ENCODE measurements around the gene BCL11B. TPM values are rescaled to one million over a fixed set of nuclear protein-coding genes. Genes with fewer than 3 reads are reported as not detected.
"Not testable (repeated sequence)": the region's sequence is repeated elsewhere in the genome, so short reads cannot be mapped to it uniquely, and the experiment has no call there.

Gene BCL11B
- total RNA-seq, 2 experiments from 2014 or later = not detected

DNA sequence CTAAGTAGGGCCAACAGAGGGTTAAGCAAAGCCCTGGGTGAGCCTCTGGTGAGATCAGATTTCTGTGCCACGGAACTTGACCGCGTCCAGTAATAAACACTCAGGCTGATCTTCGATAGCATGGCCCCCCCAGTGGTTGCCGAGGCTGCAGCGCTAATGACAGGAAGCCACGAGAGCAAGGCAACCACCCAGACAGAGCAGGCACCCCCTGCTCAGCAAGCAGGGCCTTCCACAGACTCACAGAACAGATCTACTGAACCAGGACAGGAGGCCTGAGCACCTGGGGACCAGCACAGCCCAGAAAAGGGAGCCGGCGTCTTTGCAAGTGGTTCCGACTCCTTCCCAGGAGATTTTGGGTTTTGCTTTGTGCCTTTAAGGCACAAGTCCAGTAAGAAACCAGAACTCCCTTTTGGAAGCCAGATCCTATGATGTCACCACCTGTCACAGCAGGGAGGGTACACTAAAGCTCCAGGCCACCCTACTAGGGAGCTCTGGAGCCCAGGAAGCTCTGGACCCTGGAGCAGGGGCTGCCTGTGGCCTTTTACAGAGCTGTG, 42.3 kb downstream of the BCL11B start:
- BruUV-seq (replicated peaks) = no TSS peak
- POLR2A ChIA-PET = no interaction called here
- H2AFZ ChIP-seq (ENCODE audit: low read length) = no peak overlapping the region
- no peaks in the 10 kb centered on the region for H3K79me2 ChIP-seq (ENCODE audit: insufficient read depth, low read depth, low read length)
- intact Hi-C loops (cut with micrococcal nuclease; ENCODE audit: unreplicated experiment) = no loop called here
- H3K27ac ChIP-seq (ENCODE audit: low read depth, low read length, poor library complexity, severe bottlenecking) = no peak overlapping the region
- H3K4me3 ChIP-seq (ENCODE audit: low read depth, low read length, poor library complexity, severe bottlenecking) = no peak overlapping the region
- TF ChIP-seq EZH2phosphoT487 (IDR thresholded peaks at IDR 0.05; ENCODE audit: borderline replicate concordance, low read depth, low read length) = no peak
- TF ChIP-seq, protein P1, sequence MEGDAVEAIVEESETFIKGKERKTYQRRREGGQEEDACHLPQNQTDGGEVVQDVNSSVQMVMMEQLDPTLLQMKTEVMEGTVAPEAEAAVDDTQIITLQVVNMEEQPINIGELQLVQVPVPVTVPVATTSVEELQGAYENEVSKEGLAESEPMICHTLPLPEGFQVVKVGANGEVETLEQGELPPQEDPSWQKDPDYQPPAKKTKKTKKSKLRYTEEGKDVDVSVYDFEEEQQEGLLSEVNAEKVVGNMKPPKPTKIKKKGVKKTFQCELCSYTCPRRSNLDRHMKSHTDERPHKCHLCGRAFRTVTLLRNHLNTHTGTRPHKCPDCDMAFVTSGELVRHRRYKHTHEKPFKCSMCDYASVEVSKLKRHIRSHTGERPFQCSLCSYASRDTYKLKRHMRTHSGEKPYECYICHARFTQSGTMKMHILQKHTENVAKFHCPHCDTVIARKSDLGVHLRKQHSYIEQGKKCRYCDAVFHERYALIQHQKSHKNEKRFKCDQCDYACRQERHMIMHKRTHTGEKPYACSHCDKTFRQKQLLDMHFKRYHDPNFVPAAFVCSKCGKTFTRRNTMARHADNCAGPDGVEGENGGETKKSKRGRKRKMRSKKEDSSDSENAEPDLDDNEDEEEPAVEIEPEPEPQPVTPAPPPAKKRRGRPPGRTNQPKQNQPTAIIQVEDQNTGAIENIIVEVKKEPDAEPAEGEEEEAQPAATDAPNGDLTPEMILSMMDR (conservative IDR thresholded peaks at IDR 0.05; ENCODE audit: low read length) = no peak
- H4K20me1 ChIP-seq (ENCODE audit: insufficient read depth, low read length) = no peaks in the 10 kb centered on the region
- no peaks in the 10 kb centered on the region for H3K4me1 ChIP-seq (ENCODE audit: insufficient read depth, low read length, poor library complexity, severe bottlenecking)
- H3K4me2 ChIP-seq (ENCODE audit: low read length) = no peak overlapping the region
- no peak for DNase-seq (ENCODE audit: low spot score)
- no peaks in the 10 kb centered on the region for H3K9me2 ChIP-seq (ENCODE audit: insufficient read depth, low read length)
- CTCF ChIA-PET (ENCODE audit: unreplicated experiment) = no interaction called here
- no peaks in the 10 kb centered on the region for H3K36me3 ChIP-seq (ENCODE audit: insufficient read depth, low read length)
- H3K9me3 ChIP-seq (ENCODE audit: low read length) = no peaks in the 10 kb centered on the region

DNA sequence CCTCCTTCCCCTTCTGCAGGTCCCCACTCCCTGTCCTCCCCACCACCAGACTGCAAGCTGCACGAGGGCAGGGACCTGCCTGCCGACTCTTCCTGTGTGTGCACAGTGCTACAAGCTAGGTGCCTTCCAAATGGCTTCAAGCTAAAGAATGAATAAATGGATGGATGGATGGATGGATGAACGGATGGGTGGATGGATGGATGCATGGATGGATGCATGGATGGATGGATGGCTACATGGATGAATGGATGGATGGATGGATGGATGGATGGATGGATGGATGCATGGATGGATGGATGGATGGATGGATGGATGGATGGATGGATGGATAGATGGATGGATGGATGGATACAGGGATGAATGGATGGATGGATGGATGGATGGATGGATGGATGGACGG, 43.2 kb downstream of the BCL11B start:
- H3K9me3 ChIP-seq (ENCODE audit: low read length); H3K9me2 ChIP-seq (ENCODE audit: insufficient read depth, low read length); CTCF ChIA-PET (ENCODE audit: unreplicated experiment); H4K20me1 ChIP-seq (ENCODE audit: insufficient read depth, low read length); H3K4me1 ChIP-seq (ENCODE audit: insufficient read depth, low read length, poor library complexity, severe bottlenecking); intact Hi-C loops (cut with micrococcal nuclease; ENCODE audit: unreplicated experiment); H3K4me2 ChIP-seq (ENCODE audit: low read length); H3K4me3 ChIP-seq (ENCODE audit: low read depth, low read length, poor library complexity, severe bottlenecking); H3K36me3 ChIP-seq (ENCODE audit: insufficient read depth, low read length); DNase-seq (ENCODE audit: low spot score); H2AFZ ChIP-seq (ENCODE audit: low read length); H3K79me2 ChIP-seq (ENCODE audit: insufficient read depth, low read depth, low read length); BruUV-seq (replicated peaks); POLR2A ChIA-PET; H3K27ac ChIP-seq (ENCODE audit: low read depth, low read length, poor library complexity, severe bottlenecking): not testable (repeated sequence)

DNA sequence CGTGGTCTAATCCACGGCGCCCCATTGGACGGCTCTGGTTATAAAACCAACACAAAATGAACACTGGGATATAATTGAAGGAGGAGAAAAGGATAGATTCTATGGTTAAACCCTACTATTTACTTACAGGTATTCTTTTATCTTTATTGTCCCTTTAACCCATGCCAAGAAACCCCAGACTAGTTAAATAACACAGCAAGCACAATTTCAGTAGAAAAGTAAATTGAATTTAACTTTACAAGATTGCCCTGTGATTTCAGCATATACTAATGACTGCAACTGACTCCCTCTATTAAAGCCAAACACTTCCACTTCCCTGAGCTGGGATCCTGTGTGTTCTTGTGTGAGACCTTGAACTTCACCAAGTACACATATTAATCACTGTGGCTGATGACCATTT, 45.3 kb downstream of the BCL11B start:
- Histone ChIP-seq H3K4me2 (ENCODE audit: low read length) (no peak overlapping the region), H3K9me3 (ENCODE audit: low read length) (no peaks in the 10 kb centered on the region), H3K9me2 (ENCODE audit: insufficient read depth, low read length) (no peaks in the 10 kb centered on the region), H3K27ac (ENCODE audit: low read depth, low read length, poor library complexity, severe bottlenecking) (no peak overlapping the region), H3K36me3 (ENCODE audit: insufficient read depth, low read length) (no peaks in the 10 kb centered on the region), H3K4me1 (ENCODE audit: insufficient read depth, low read length, poor library complexity, severe bottlenecking) (no peaks in the 10 kb centered on the region), H3K79me2 (ENCODE audit: insufficient read depth, low read depth, low read length) (no peaks in the 10 kb centered on the region), H2AFZ (ENCODE audit: low read length) (no peak overlapping the region), H3K4me3 (ENCODE audit: low read depth, low read length, poor library complexity, severe bottlenecking) (no peak overlapping the region), H4K20me1 (ENCODE audit: insufficient read depth, low read length) (no peaks in the 10 kb centered on the region)
- CTCF ChIA-PET (ENCODE audit: unreplicated experiment) = no interaction called here
- no peak for DNase-seq (ENCODE audit: low spot score)
- POLR2A ChIA-PET = no interaction called here
- TF ChIP-seq, protein P1 (conservative IDR thresholded peaks at IDR 0.05; ENCODE audit: low read length) = no peak
- TF ChIP-seq EZH2phosphoT487 (IDR thresholded peaks at IDR 0.05; ENCODE audit: borderline replicate concordance, low read depth, low read length) = no peak
- BruUV-seq (replicated peaks) = no TSS peak
- intact Hi-C loops (cut with micrococcal nuclease; ENCODE audit: unreplicated experiment) = no loop called here

All from OCI-LY7 (cell line).